ENCODE measurements around the gene LRRC7. TPM values are rescaled to one million over a fixed set of nuclear protein-coding genes. Genes with fewer than 3 reads are reported as not detected.

LRRC7 gene
- total and polyA plus RNA-seq, 7 experiments from 2014 or later, result 0.15 to 6.4 (median 0.46) TPM; not detected in 1

DNA sequence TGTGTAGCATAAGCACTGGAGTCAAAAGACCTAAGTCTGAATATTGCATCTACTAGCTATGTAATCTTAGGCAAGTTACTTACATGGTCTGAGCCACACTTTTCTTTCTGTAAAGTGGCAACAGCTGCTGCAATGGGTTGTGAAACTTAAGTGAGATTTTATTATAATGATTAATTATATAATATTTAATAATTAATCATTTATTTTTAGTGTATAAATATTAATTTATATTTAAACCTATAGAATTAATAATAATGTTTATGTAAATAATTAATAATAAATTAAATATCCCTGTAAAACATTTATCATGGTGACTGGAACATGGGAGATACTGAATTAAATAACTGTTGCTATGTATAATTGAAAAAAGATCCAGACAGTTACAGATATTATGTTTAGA is 457.3 kb downstream of the LRRC7 start:
- H3K4me1 Mint-ChIP-seq, result no peaks in the 10 kb centered on the region
- H3K36me3 ChIP-seq (ENCODE audit: control insufficient read depth in 2 of 3, insufficient read depth in 3 of 3, low read length in 3 of 3), result no peaks in the 10 kb centered on the region
- intact Hi-C loops (cut with micrococcal nuclease), result no loop called here
- H3K27ac Mint-ChIP-seq, result no peak overlapping the region
- no peak for ATAC-seq
- no peaks in the 10 kb centered on the region for H3K36me3 Mint-ChIP-seq
- H3K4me1 ChIP-seq (ENCODE audit: control insufficient read depth in 2 of 2, insufficient read depth in 2 of 2, low read length in 2 of 2), result no peaks in the 10 kb centered on the region
- no peaks in the 10 kb centered on the region for H3K9me3 ChIP-seq (ENCODE audit: control insufficient read depth in 2 of 3, low read length in 3 of 3)
- H3K27me3 Mint-ChIP-seq, result peaks cover 0 to 2% (median 0%) of the 10 kb centered on the region in 5 donors
- POLR2A ChIA-PET, result no interaction called here
- H3K4me3 Mint-ChIP-seq, result no peak overlapping the region
- CTCF ChIA-PET, result no interaction called here
- no peak overlapping the region for H3K4me3 ChIP-seq (ENCODE audit: low read length)
- DNase-seq, result no peak
- H3K9me3 Mint-ChIP-seq, result no peaks in the 10 kb centered on the region
- H3K27me3 ChIP-seq (ENCODE audit: control insufficient read depth in 2 of 2, insufficient read depth in 2 of 2, low read length in 2 of 2), result no peaks in the 10 kb centered on the region
- H3K27ac ChIP-seq (ENCODE audit: low read depth, low read length), result no peak overlapping the region

GRCh38 chr1:70025846-70026245 is 458.1 kb downstream of the LRRC7 start:
- POLR2A ChIA-PET, result no interaction called here
- Mint-ChIP-seq H3K27ac (no peak overlapping the region), H3K4me1 (no peaks in the 10 kb centered on the region), H3K9me3 (no peaks in the 10 kb centered on the region), H3K4me3 (no peak overlapping the region), H3K36me3 (no peaks in the 10 kb centered on the region), H3K27me3 (peaks cover 0 to 2% (median 0%) of the 10 kb centered on the region in 5 donors)
- H3K27me3 ChIP-seq (ENCODE audit: control insufficient read depth in 2 of 2, insufficient read depth in 2 of 2, low read length in 2 of 2), result no peaks in the 10 kb centered on the region
- H3K36me3 ChIP-seq (ENCODE audit: control insufficient read depth in 2 of 3, insufficient read depth in 3 of 3, low read length in 3 of 3), result no peaks in the 10 kb centered on the region
- H3K9me3 ChIP-seq (ENCODE audit: control insufficient read depth in 2 of 3, low read length in 3 of 3), result no peaks in the 10 kb centered on the region
- CTCF ChIA-PET, result no interaction called here
- H3K4me1 ChIP-seq (ENCODE audit: control insufficient read depth in 2 of 2, insufficient read depth in 2 of 2, low read length in 2 of 2), result no peaks in the 10 kb centered on the region
- no peak for DNase-seq
- no peak overlapping the region for H3K4me3 ChIP-seq (ENCODE audit: low read length)
- ATAC-seq, result no peak
- intact Hi-C loops (cut with micrococcal nuclease), result no loop called here
- no peak overlapping the region for H3K27ac ChIP-seq (ENCODE audit: low read depth, low read length)

DNA sequence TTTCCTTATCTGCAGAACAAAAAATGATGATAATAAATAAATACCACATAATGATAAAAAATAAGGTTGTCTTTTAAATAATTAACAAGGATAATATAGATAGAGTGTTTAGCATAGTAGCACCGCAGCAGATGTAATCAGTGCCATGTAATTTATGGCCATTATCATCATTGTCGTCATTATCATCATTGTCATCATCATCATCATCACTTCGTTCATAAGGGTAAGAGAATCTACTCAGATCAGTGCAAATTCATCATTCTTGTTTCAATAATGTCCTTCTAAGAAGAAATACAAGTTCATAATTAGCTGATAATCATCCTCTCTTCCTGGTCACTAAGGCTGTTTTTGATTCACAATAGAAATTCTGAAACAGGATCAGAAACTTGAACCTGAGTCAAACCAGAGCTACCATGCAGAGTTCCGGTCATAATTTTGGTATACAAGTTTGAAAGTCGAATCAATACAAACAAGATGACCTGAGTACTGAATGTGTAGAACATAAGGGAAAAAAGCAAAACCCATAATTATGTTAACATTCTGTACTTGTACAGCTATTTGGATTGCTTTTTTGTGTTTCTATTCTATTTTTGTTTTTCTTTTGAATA is 465.6 kb downstream of the LRRC7 start:
- no peak overlapping the region for H3K27ac Mint-ChIP-seq
- no peak for DNase-seq
- no peaks in the 10 kb centered on the region for H3K36me3 Mint-ChIP-seq
- H3K27me3 ChIP-seq (ENCODE audit: control insufficient read depth in 2 of 2, insufficient read depth in 2 of 2, low read length in 2 of 2), result no peaks in the 10 kb centered on the region
- no peaks in the 10 kb centered on the region for H3K36me3 ChIP-seq (ENCODE audit: control insufficient read depth in 2 of 3, insufficient read depth in 3 of 3, low read length in 3 of 3)
- H3K9me3 Mint-ChIP-seq, result peaks cover 0 to under 1% (median 0%) of the 10 kb centered on the region in 11 donors
- no peaks in the 10 kb centered on the region for H3K4me1 Mint-ChIP-seq
- H3K4me3 ChIP-seq (ENCODE audit: low read length), result no peak overlapping the region
- ChIA-PET POLR2A (no interaction called here), CTCF (no interaction called here)
- intact Hi-C loops (cut with micrococcal nuclease), result no loop called here
- peaks cover 0 to 4% (median 0%) of the 10 kb centered on the region in 5 donors for H3K27me3 Mint-ChIP-seq
- H3K9me3 ChIP-seq (ENCODE audit: control insufficient read depth in 2 of 3, low read length in 3 of 3), result no peaks in the 10 kb centered on the region
- H3K27ac ChIP-seq (ENCODE audit: low read depth, low read length), result no peak overlapping the region
- H3K4me3 Mint-ChIP-seq, result no peak overlapping the region
- H3K4me1 ChIP-seq (ENCODE audit: control insufficient read depth in 2 of 2, insufficient read depth in 2 of 2, low read length in 2 of 2), result no peaks in the 10 kb centered on the region
- no peak for ATAC-seq

DNA sequence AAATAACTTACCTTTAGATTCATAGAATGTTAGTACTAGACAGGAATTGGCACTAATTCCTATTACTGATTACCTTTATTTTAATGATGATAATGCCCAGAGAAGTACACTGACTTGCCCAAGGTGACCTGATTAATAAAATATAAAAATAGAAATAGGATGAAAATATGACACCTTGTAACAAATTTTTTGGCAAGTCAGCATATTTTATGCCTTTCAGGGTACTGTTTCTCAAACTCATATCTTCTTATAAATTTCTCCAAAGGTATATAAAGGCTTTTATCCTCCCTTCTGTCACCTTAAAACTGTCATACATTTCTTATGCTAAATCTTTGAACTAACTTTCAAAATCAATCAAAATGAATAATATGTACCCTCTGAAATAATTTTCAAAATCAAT is 466.2 kb downstream of the LRRC7 start:
- no peaks in the 10 kb centered on the region for H3K27me3 ChIP-seq (ENCODE audit: control insufficient read depth in 2 of 2, insufficient read depth in 2 of 2, low read length in 2 of 2)
- Mint-ChIP-seq H3K4me1 (no peaks in the 10 kb centered on the region), H3K27ac (no peak overlapping the region), H3K9me3 (peaks cover 0 to 3% (median 0%) of the 10 kb centered on the region in 11 donors), H3K27me3 (peaks cover 0 to 4% (median 0%) of the 10 kb centered on the region in 5 donors), H3K36me3 (no peaks in the 10 kb centered on the region), H3K4me3 (no peak overlapping the region)
- no peak overlapping the region for H3K4me3 ChIP-seq (ENCODE audit: low read length)
- H3K36me3 ChIP-seq (ENCODE audit: control insufficient read depth in 2 of 3, insufficient read depth in 3 of 3, low read length in 3 of 3), result no peaks in the 10 kb centered on the region
- no peaks in the 10 kb centered on the region for H3K4me1 ChIP-seq (ENCODE audit: control insufficient read depth in 2 of 2, insufficient read depth in 2 of 2, low read length in 2 of 2)
- no peak overlapping the region for H3K27ac ChIP-seq (ENCODE audit: low read depth, low read length)
- ChIA-PET POLR2A (no interaction called here), CTCF (no interaction called here)
- ATAC-seq (no peak), DNase-seq (no peak)
- H3K9me3 ChIP-seq (ENCODE audit: control insufficient read depth in 2 of 3, low read length in 3 of 3), result no peaks in the 10 kb centered on the region
- intact Hi-C loops (cut with micrococcal nuclease), result no loop called here

DNA sequence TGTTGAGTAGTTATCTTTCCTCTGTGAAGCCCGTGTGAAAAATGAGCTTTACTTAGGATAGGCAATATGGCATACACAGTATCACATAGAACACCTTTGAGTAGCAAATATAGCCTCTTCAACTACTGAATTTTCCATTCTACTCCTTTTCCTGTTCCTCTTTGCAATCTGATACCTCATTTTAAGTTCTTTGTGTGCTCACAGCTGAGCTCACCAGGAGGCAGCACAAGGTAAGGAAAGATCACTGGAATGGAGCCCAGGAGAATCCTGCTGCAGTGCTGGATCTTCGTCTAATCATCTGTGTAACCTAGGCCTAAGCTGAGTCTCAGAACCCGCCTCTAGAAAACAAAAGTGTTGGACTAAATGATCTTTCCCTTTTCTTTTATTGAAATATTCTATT is 466.7 kb downstream of the LRRC7 start:
- Histone ChIP-seq H3K4me3 (ENCODE audit: low read length) (no peak overlapping the region), H3K4me1 (ENCODE audit: control insufficient read depth in 2 of 2, insufficient read depth in 2 of 2, low read length in 2 of 2) (no peaks in the 10 kb centered on the region), H3K27me3 (ENCODE audit: control insufficient read depth in 2 of 2, insufficient read depth in 2 of 2, low read length in 2 of 2) (no peaks in the 10 kb centered on the region), H3K27ac (ENCODE audit: low read depth, low read length) (no peak overlapping the region), H3K36me3 (ENCODE audit: control insufficient read depth in 2 of 3, insufficient read depth in 3 of 3, low read length in 3 of 3) (no peaks in the 10 kb centered on the region), H3K9me3 (ENCODE audit: control insufficient read depth in 2 of 3, low read length in 3 of 3) (no peaks in the 10 kb centered on the region)
- no peak for DNase-seq
- Mint-ChIP-seq H3K36me3 (no peaks in the 10 kb centered on the region), H3K4me3 (no peak overlapping the region), H3K9me3 (peaks cover 0 to 3% (median 0%) of the 10 kb centered on the region in 11 donors), H3K4me1 (no peaks in the 10 kb centered on the region), H3K27ac (no peak overlapping the region), H3K27me3 (peaks cover 0 to 4% (median 0%) of the 10 kb centered on the region in 5 donors)
- intact Hi-C loops (cut with micrococcal nuclease), result no loop called here
- ATAC-seq, result no peak
- ChIA-PET POLR2A (no interaction called here), CTCF (no interaction called here)

DNA sequence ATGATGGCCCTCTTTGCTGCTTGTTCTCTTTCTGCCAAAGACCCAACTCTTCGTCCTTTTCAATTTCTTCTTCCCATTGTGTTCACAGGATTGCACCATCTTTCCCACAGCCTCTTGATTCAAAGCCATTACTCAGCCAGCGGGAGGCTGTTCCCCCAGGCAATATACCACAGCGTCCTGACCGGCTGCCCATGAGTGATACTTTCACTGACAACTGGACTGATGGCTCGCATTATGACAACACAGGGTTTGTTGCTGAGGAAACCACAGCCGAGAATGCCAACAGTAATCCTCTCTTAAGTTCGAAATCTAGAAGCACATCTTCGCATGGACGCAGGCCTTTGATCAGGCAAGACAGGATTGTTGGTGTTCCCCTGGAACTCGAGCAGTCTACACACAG is 470.3 kb downstream of the LRRC7 start:
- no peaks in the 10 kb centered on the region for H3K9me3 ChIP-seq (ENCODE audit: control insufficient read depth in 2 of 3, low read length in 3 of 3)
- no peaks in the 10 kb centered on the region for H3K27me3 ChIP-seq (ENCODE audit: control insufficient read depth in 2 of 2, insufficient read depth in 2 of 2, low read length in 2 of 2)
- H3K4me3 ChIP-seq (ENCODE audit: low read length), result no peak overlapping the region
- H3K36me3 ChIP-seq (ENCODE audit: control insufficient read depth in 2 of 3, insufficient read depth in 3 of 3, low read length in 3 of 3), result no peaks in the 10 kb centered on the region
- ATAC-seq, result no peak
- no peak for DNase-seq
- Mint-ChIP-seq H3K27ac (no peak overlapping the region), H3K9me3 (peaks cover 0 to 3% (median 0%) of the 10 kb centered on the region in 11 donors), H3K36me3 (no peaks in the 10 kb centered on the region), H3K4me1 (no peaks in the 10 kb centered on the region), H3K27me3 (peaks cover 0 to 4% (median 0%) of the 10 kb centered on the region in 5 donors), H3K4me3 (no peak overlapping the region)
- intact Hi-C loops (cut with micrococcal nuclease), result no loop called here
- H3K4me1 ChIP-seq (ENCODE audit: control insufficient read depth in 2 of 2, insufficient read depth in 2 of 2, low read length in 2 of 2), result no peaks in the 10 kb centered on the region
- ChIA-PET CTCF (no interaction called here), POLR2A (no interaction called here)
- H3K27ac ChIP-seq (ENCODE audit: low read depth, low read length), result no peak overlapping the region

- H3K4me1 Mint-ChIP-seq, result no peaks in the 10 kb centered on the region
- H3K27ac ChIP-seq (ENCODE audit: low read depth, low read length), result no peak overlapping the region
- no peaks in the 10 kb centered on the region for H3K27me3 ChIP-seq (ENCODE audit: control insufficient read depth in 2 of 2, insufficient read depth in 2 of 2, low read length in 2 of 2)
- no peaks in the 10 kb centered on the region for H3K36me3 ChIP-seq (ENCODE audit: control insufficient read depth in 2 of 3, insufficient read depth in 3 of 3, low read length in 3 of 3)
- intact Hi-C loops (cut with micrococcal nuclease), result no loop called here
- ATAC-seq, result no peak
- no peak for DNase-seq
- no peaks in the 10 kb centered on the region for H3K4me1 ChIP-seq (ENCODE audit: control insufficient read depth in 2 of 2, insufficient read depth in 2 of 2, low read length in 2 of 2)
- H3K4me3 Mint-ChIP-seq, result no peak overlapping the region
- no peak overlapping the region for H3K27ac Mint-ChIP-seq
- ChIA-PET POLR2A (no interaction called here), CTCF (no interaction called here)
- peaks cover 0 to 4% (median 0%) of the 10 kb centered on the region in 5 donors for H3K27me3 Mint-ChIP-seq
- no peaks in the 10 kb centered on the region for H3K9me3 ChIP-seq (ENCODE audit: control insufficient read depth in 2 of 3, low read length in 3 of 3)
- peaks cover 0 to 3% (median 0%) of the 10 kb centered on the region in 11 donors for H3K9me3 Mint-ChIP-seq
- no peak overlapping the region for H3K4me3 ChIP-seq (ENCODE audit: low read length)
- H3K36me3 Mint-ChIP-seq, result no peaks in the 10 kb centered on the region
Measured at GRCh38 chr1:70039485-70039884, 471.8 kb downstream of the LRRC7 start.
